Duodenal mucosa (tissue), 2 donors: ENCODE data around the gene MTARC2.

Source experiments
- H3K27ac ChIP-seq: one replicate; pipeline ENCODE4 v1.7.0; 2013; ENCODE audit warnings: low read depth, low read length
- H3K27me3 ChIP-seq, 2 donors: one replicate each; pipeline ENCODE4 v1.7.0; 2013; ENCODE audit warnings: low read length in 2 of 2, control low read depth in 1 of 2; ENCODE audit not compliant: insufficient read depth in 2 of 2, control insufficient read depth in 1 of 2
- H3K36me3 ChIP-seq, 2 donors: one replicate each; pipeline ENCODE4 v1.7.0; 2013; ENCODE audit warnings: low read length in 2 of 2, control low read depth in 1 of 2; ENCODE audit not compliant: insufficient read depth in 2 of 2, control insufficient read depth in 1 of 2
- H3K4me1 ChIP-seq, 2 donors: one replicate each; pipeline ENCODE4 v1.7.0; 2013; ENCODE audit warnings: low read length in 2 of 2, control low read depth in 1 of 2; ENCODE audit not compliant: insufficient read depth in 2 of 2, control insufficient read depth in 1 of 2
- H3K4me3 ChIP-seq, 2 donors: one replicate each; pipeline ENCODE4 v1.7.0; 2013; ENCODE audit warnings: low read length in 2 of 2, low read depth in 1 of 2
- H3K9ac ChIP-seq, 2 donors: one replicate each; pipeline ENCODE4 v1.7.0; 2013; ENCODE audit warnings: low read length in 2 of 2, low read depth in 1 of 2
- H3K9me3 ChIP-seq, 2 donors: one replicate each; pipeline ENCODE4 v1.7.0; 2013; ENCODE audit warnings: low read length in 2 of 2, control low read depth in 1 of 2; ENCODE audit not compliant: control insufficient read depth in 1 of 2

Gene MTARC2

GRCh38 chr1:220819467-220820026, 71.4 kb downstream of the MTARC2 start:
- H3K4me3 ChIP-seq, result no peak overlapping the region
- H3K9ac ChIP-seq, result no peak overlapping the region
- no peaks in the 10 kb centered on the region for H3K4me1 ChIP-seq
- no peaks in the 10 kb centered on the region for H3K27me3 ChIP-seq
- H3K9me3 ChIP-seq, result no peaks in the 10 kb centered on the region
- no peak overlapping the region for H3K27ac ChIP-seq
- no peaks in the 10 kb centered on the region for H3K36me3 ChIP-seq

- Histone ChIP-seq H3K27me3 (no peaks in the 10 kb centered on the region), H3K27ac (no peak overlapping the region), H3K9ac (no peak overlapping the region), H3K9me3 (no peaks in the 10 kb centered on the region), H3K4me1 (peaks cover 6 to 9% of the 10 kb centered on the region in 2 donors), H3K4me3 (no peak overlapping the region), H3K36me3 (no peaks in the 10 kb centered on the region)
These were observed 76.2 kb downstream of the MTARC2 start for GRCh38 chr1:220824031-220824989.

- no peaks in the 10 kb centered on the region for H3K27me3 ChIP-seq
- no peaks in the 10 kb centered on the region for H3K9me3 ChIP-seq
- H3K4me3 ChIP-seq, result no peak overlapping the region
- H3K9ac ChIP-seq, result no peak overlapping the region
- no peak overlapping the region for H3K27ac ChIP-seq
- no peaks in the 10 kb centered on the region for H3K36me3 ChIP-seq
- peaks cover 6 to 9% of the 10 kb centered on the region in 2 donors for H3K4me1 ChIP-seq
These were observed 77.9 kb downstream of the MTARC2 start for GRCh38 chr1:220825819-220826551.

GRCh38 chr1:220826729-220827128, 78.6 kb downstream of the MTARC2 start:
- Histone ChIP-seq H3K27ac (no peak overlapping the region), H3K27me3 (no peaks in the 10 kb centered on the region), H3K9ac (no peak overlapping the region), H3K4me1 (peaks cover 6 to 9% of the 10 kb centered on the region in 2 donors), H3K9me3 (no peaks in the 10 kb centered on the region), H3K4me3 (no peak overlapping the region), H3K36me3 (no peaks in the 10 kb centered on the region)

GRCh38 chr1:220827445-220828178, 79.5 kb downstream of the MTARC2 start:
- Histone ChIP-seq H3K27me3 (no peaks in the 10 kb centered on the region), H3K4me3 (no peak overlapping the region), H3K9ac (no peak overlapping the region), H3K36me3 (no peaks in the 10 kb centered on the region), H3K4me1 (peaks cover 6 to 9% of the 10 kb centered on the region in 2 donors), H3K27ac (no peak overlapping the region), H3K9me3 (no peaks in the 10 kb centered on the region)

GRCh38 chr1:220828179-220828490, 80.0 kb downstream of the MTARC2 start:
- Histone ChIP-seq H3K4me3 (no peak overlapping the region), H3K27ac (no peak overlapping the region), H3K36me3 (no peaks in the 10 kb centered on the region), H3K9me3 (no peaks in the 10 kb centered on the region), H3K9ac (no peak overlapping the region), H3K27me3 (no peaks in the 10 kb centered on the region), H3K4me1 (peaks cover 6 to 9% of the 10 kb centered on the region in 2 donors)

GRCh38 chr1:220828950-220829586, 80.9 kb downstream of the MTARC2 start:
- H3K27ac ChIP-seq, result no peak overlapping the region
- peaks cover 6 to 9% of the 10 kb centered on the region in 2 donors for H3K4me1 ChIP-seq
- H3K4me3 ChIP-seq, result no peak overlapping the region
- no peaks in the 10 kb centered on the region for H3K27me3 ChIP-seq
- H3K36me3 ChIP-seq, result no peaks in the 10 kb centered on the region
- H3K9ac ChIP-seq, result no peak overlapping the region
- no peaks in the 10 kb centered on the region for H3K9me3 ChIP-seq

GRCh38 chr1:220833436-220833835, 85.3 kb downstream of the MTARC2 start:
- H3K4me3 ChIP-seq, result no peak overlapping the region
- no peaks in the 10 kb centered on the region for H3K4me1 ChIP-seq
- no peaks in the 10 kb centered on the region for H3K36me3 ChIP-seq
- H3K27ac ChIP-seq, result no peak overlapping the region
- H3K9ac ChIP-seq, result no peak overlapping the region
- no peaks in the 10 kb centered on the region for H3K27me3 ChIP-seq
- H3K9me3 ChIP-seq, result no peaks in the 10 kb centered on the region
